ENCODE measurements around the gene CFLAR. TPM values are rescaled to one million over a fixed set of nuclear protein-coding genes. Genes with fewer than 3 reads are reported as not detected.
A peak's percentile ranks its signal among the peaks of the same experiment; 100 is the strongest.
"Not testable (repeated sequence)": the region's sequence is repeated elsewhere in the genome, so short reads cannot be mapped to it uniquely, and the experiment has no call there.

Gene CFLAR
- total and polyA plus RNA-seq, 8 donors: 93.3 to 327 (median 102) TPM

DNA sequence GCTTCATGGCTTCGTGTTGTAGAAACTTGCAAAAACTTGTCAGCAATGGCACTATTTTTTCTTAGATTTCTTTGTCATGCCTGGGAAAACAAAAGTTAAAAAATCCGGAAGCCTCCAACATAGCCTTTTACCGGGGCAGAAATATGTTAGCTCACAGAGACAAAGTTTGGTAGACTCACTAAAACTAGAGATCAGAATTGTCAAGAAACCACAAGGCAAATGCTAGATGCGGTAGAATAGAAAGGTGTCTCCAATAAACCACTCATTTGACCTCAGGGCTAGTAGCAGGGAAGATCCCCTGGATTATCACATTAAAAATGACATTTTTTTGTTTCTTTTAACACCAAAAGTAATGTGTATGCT lies 67.4 kb downstream of the CFLAR start:
- H3K36me3 ChIP-seq: peaks cover 0 to 22% of the 10 kb centered on the region in 2 donors
- ATAC-seq (peak; percentile 12), DNase-seq (no peak)
- peak overlapping the region; percentile 47 to 64 for H3K4me3 ChIP-seq
- no peaks in the 10 kb centered on the region for H3K27me3 ChIP-seq
- H3K4me1 ChIP-seq: peaks cover 4 to 45% of the 10 kb centered on the region in 2 donors
- peaks cover 0 to under 1% of the 10 kb centered on the region in 2 donors for H3K9me3 ChIP-seq
- intact Hi-C loops (cut with DNase I): loop anchor here in 1 of 2 donors (5.0 kb wide), 1 partner anchor 49 kb away; no protein-coding TSS in a partner anchor
- peak overlapping the region; percentile 79 to 90 for H3K27ac ChIP-seq
- TF ChIP-seq, protein P1, sequence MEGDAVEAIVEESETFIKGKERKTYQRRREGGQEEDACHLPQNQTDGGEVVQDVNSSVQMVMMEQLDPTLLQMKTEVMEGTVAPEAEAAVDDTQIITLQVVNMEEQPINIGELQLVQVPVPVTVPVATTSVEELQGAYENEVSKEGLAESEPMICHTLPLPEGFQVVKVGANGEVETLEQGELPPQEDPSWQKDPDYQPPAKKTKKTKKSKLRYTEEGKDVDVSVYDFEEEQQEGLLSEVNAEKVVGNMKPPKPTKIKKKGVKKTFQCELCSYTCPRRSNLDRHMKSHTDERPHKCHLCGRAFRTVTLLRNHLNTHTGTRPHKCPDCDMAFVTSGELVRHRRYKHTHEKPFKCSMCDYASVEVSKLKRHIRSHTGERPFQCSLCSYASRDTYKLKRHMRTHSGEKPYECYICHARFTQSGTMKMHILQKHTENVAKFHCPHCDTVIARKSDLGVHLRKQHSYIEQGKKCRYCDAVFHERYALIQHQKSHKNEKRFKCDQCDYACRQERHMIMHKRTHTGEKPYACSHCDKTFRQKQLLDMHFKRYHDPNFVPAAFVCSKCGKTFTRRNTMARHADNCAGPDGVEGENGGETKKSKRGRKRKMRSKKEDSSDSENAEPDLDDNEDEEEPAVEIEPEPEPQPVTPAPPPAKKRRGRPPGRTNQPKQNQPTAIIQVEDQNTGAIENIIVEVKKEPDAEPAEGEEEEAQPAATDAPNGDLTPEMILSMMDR (IDR thresholded peaks at IDR 0.05): no peak

DNA sequence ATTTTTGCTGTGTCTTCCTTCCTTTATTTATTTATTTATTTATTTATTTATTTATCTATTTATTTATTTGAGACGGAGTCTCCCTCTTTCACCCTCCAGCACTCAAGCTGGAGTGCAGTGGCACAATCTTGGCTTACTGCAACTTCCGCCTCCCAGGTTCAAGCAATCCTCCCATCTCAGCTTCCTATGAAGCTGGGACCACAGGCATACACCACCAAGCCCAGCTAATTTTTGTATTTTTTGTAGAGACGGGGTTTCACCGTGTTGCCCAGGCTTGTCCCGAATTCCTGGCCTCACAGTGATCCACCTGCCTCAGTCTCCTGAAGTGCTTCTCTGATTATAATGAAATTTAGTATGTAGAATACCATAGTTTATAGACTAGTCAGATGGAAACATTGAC lies 67.9 kb downstream of the CFLAR start:
- intact Hi-C loops (cut with DNase I): loop anchor here in 1 of 2 donors (5.0 kb wide), 1 partner anchor 48 kb away; no protein-coding TSS in a partner anchor

DNA sequence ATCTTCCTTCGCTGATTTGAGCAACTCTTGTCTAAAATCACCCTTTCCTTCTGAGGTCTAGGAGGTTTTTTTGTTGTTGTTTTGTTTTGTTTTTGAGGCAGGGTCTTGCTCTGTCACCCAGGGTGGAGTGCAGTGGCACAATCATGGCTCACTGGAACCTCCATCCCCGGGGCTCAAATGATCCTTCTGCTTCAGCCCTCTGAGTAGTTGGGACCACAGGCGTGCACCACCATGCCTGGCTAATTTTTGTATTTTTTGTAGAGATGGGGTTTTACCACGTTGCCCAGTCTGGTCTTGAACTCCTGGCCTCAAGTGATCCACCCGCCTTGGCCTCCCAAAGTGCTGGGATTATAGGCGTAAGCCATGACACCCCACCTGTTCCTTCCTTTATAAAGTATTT lies 68.3 kb downstream of the CFLAR start:
- peak overlapping the region; percentile 79 to 90 for H3K27ac ChIP-seq

More for the DNA sequence above, 67.9 kb downstream of the CFLAR start:
- ATAC-seq (peak; percentile 54), DNase-seq (peak in 1 of 4 donors; percentile 50)
- H3K36me3 ChIP-seq: peaks cover 0 to 27% of the 10 kb centered on the region in 2 donors
- H3K4me3 ChIP-seq: peak overlapping the region; percentile 47 to 64
- not testable (repeated sequence) for H3K27me3 ChIP-seq, H3K9me3 ChIP-seq
- H3K4me1 ChIP-seq: peaks cover 4 to 45% of the 10 kb centered on the region in 2 donors
- peak overlapping the region; percentile 79 to 90 for H3K27ac ChIP-seq

DNA sequence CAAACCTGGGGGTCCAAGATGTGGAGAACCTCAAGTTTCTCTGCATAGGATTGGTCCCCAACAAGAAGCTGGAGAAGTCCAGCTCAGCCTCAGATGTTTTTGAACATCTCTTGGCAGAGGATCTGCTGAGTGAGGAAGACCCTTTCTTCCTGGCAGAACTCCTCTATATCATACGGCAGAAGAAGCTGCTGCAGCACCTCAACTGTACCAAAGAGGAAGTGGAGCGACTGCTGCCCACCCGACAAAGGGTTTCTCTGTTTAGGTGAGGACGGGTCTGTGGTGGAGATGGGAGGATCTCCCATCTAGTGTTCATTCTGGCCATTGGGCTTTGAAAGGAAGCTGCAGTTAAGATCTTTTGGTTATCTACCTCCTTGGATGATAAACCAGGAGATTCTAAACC lies 69.9 kb downstream of the CFLAR start:
- Histone ChIP-seq H3K4me1 (peaks cover 4 to 56% of the 10 kb centered on the region in 2 donors), H3K4me3 (peak overlapping the region in 1 of 2 donors; percentile 64), H3K9me3 (peaks cover 0 to 1% of the 10 kb centered on the region in 2 donors), H3K36me3 (peaks cover 0 to 41% of the 10 kb centered on the region in 2 donors), H3K27me3 (no peaks in the 10 kb centered on the region), H3K27ac (no peak overlapping the region)
- no peak for DNase-seq
- TF ChIP-seq, protein P1 (IDR thresholded peaks at IDR 0.05): no peak
- intact Hi-C loops (cut with DNase I): no loop called here
- no peak for ATAC-seq

More for the DNA sequence above, 68.3 kb downstream of the CFLAR start:
- H3K27me3 ChIP-seq, ATAC-seq, DNase-seq, H3K9me3 ChIP-seq: not testable (repeated sequence)
- Histone ChIP-seq H3K4me3 (peak overlapping the region; percentile 47 to 64), H3K4me1 (peaks cover 4 to 45% of the 10 kb centered on the region in 2 donors), H3K36me3 (peaks cover 0 to 29% of the 10 kb centered on the region in 2 donors)
- intact Hi-C loops (cut with DNase I): loop anchor here in 1 of 2 donors (5.0 kb wide), 1 partner anchor 48 kb away; no protein-coding TSS in a partner anchor

DNA sequence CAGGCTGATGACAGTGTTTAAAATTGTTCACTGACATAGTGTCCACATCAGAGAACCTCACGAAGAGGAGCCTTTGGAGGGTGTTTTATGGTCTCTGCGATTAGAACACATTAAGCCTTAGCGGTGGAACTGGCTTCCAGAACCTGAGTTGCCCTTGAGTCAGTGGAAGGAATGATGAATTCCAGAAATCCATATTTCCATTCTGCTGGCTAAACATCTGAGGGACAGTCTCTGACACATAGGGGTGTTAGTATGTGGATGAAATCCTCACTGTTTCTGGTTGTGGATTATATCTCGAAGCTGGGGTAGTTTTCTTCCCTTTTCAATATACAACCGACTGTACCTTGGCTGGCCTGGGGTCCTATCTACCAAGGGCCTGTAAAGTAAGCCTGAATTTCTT lies 71.0 kb downstream of the CFLAR start:
- no peak overlapping the region for H3K27ac ChIP-seq
- no peak for ATAC-seq

DNA sequence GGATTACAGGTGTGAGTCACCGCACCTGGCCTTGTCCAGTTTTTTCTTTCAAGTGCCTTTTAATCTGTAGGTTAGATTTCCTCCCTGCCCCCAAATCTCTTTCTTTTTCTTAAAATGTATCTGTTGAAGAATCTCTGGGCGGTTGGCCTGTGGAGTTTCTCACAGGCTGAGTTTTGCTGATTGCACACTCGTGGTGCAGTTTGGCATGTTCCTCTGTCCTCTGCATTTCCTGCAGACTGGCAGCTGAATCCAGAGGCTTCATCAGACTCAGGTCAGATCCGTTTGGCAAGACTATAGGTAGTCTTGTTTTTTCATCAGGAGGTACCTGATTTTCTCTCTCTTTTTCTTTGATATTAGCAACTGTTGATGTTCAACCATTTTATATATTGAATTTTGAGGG lies 72.5 kb downstream of the CFLAR start:
- Histone ChIP-seq H3K4me3 (no peak overlapping the region), H3K27me3 (no peaks in the 10 kb centered on the region), H3K4me1 (peaks cover 4 to 72% of the 10 kb centered on the region in 2 donors), H3K36me3 (peaks cover 0 to 48% of the 10 kb centered on the region in 2 donors), H3K27ac (no peak overlapping the region), H3K9me3 (peaks cover 0 to 1% of the 10 kb centered on the region in 2 donors)
- ATAC-seq (no peak), DNase-seq (no peak)
- intact Hi-C loops (cut with DNase I): no loop called here
- TF ChIP-seq, protein P1 (IDR thresholded peaks at IDR 0.05): no peak

More for the DNA sequence above, 71.0 kb downstream of the CFLAR start:
- Histone ChIP-seq H3K36me3 (peaks cover 0 to 41% of the 10 kb centered on the region in 2 donors), H3K4me3 (no peak overlapping the region), H3K9me3 (peaks cover 0 to 1% of the 10 kb centered on the region in 2 donors), H3K4me1 (peaks cover 4 to 63% of the 10 kb centered on the region in 2 donors), H3K27me3 (no peaks in the 10 kb centered on the region)
- TF ChIP-seq, protein P1 (IDR thresholded peaks at IDR 0.05): no peak
- intact Hi-C loops (cut with DNase I): no loop called here
- DNase-seq: no peak
